CD4-positive, alpha-beta T cell (primary cell): ENCODE measurements around the gene PTPRT. TPM values are rescaled to one million over a fixed set of nuclear protein-coding genes. Genes with fewer than 3 reads are reported as not detected.

Experiments
- ATAC-seq: fragments of 200-7000 bp; cut with Tn5 transposase; one replicate; pipeline ENCODE4 v1.10.0; 2022; ENCODE audit warnings: mild to moderate bottlenecking; ENCODE audit not compliant: poor library complexity
- CTCF ChIA-PET: fragments of 350-600 bp; sonication (Branson Sonifier 250); formaldehyde crosslinking; loops from one replicate; lab custom pipeline; 2021; ENCODE audit warnings: antibody characterized with exemption, inconsistent platforms; lab: Charles Lee
- POLR2A ChIA-PET: fragments of 350-600 bp; sonication (Branson Sonifier 250); formaldehyde crosslinking; loops from one replicate; lab custom pipeline; 2021; ENCODE audit warnings: antibody characterized with exemption, inconsistent platforms; lab: Charles Lee
- DNase-seq, 14 experiments: peaks; one replicate each; pipeline ENCODE4 v3.0.0-alpha.2; 2013 to 2020; ENCODE audit warnings: mixed read lengths in 2 of 14
- H3K27ac ChIP-seq, 2 donors: one replicate each; pipeline versions ENCODE4 v1.5.1 to v1.7.0; 2013; ENCODE audit warnings: low read length in 2 of 2, low read depth in 1 of 2, mild to moderate bottlenecking in 1 of 2
- H3K27me3 ChIP-seq, 2 experiments: 1 replicate in 1 of 2; 2 replicates in 1 of 2; pipeline versions ENCODE4 v1.6.1 to v1.7.0; 2013; ENCODE audit warnings: low read length in 2 of 2, control low read depth in 1 of 2, mild to moderate bottlenecking in 1 of 2, moderate library complexity in 1 of 2; ENCODE audit not compliant: insufficient read depth in 2 of 2, control insufficient read depth in 1 of 2
- H3K36me3 ChIP-seq: one replicate; pipeline ENCODE4 v1.6.1; 2013; ENCODE audit warnings: low read length, control low read depth; ENCODE audit not compliant: insufficient read depth
- H3K4me1 ChIP-seq: one replicate; pipeline ENCODE4 v1.6.1; 2013; ENCODE audit warnings: low read length, control low read depth; ENCODE audit not compliant: insufficient read depth
- H3K4me3 ChIP-seq: one replicate; pipeline ENCODE4 v1.5.1; 2013; ENCODE audit warnings: mild to moderate bottlenecking, low read length, moderate library complexity
- H3K9me3 ChIP-seq, 2 experiments: 1 replicate in 1 of 2; 2 replicates in 1 of 2; pipeline versions ENCODE4 v1.6.1 to v1.7.0; 2013; ENCODE audit warnings: low read length in 2 of 2, mild to moderate bottlenecking in 2 of 2, control low read depth in 1 of 2, moderate library complexity in 1 of 2; ENCODE audit not compliant: control insufficient read depth in 1 of 2, insufficient read depth in 1 of 2
- H3K27ac Mint-ChIP-seq: one replicate; pipeline ENCODE4 v1.8.0; 2020; ENCODE audit warnings: mixed read lengths
- H3K27me3 Mint-ChIP-seq: one replicate; pipeline ENCODE4 v1.8.0; 2021; ENCODE audit warnings: mixed read lengths
- H3K36me3 Mint-ChIP-seq: one replicate; pipeline ENCODE4 v1.8.0; 2021; ENCODE audit warnings: low read depth, mixed read lengths
- H3K4me1 Mint-ChIP-seq: one replicate; pipeline ENCODE4 v1.8.0; 2021; ENCODE audit warnings: low read depth, mixed read lengths
- H3K4me3 Mint-ChIP-seq: one replicate; pipeline ENCODE4 v1.8.0; 2020; ENCODE audit warnings: mild to moderate bottlenecking, mixed read lengths
- H3K9me3 Mint-ChIP-seq: one replicate; pipeline ENCODE4 v1.8.0; 2020; ENCODE audit warnings: mixed read lengths
- intact Hi-C, 2 experiments: fragments of 100-400 bp; cut with DNase I in 1 of 2; cut with micrococcal nuclease in 1 of 2; formaldehyde crosslinking; loops; one replicate each; pipeline versions ENCODE4 v1.15.1 to v1.9.0; 2023 to 2025; cut with DNase I, micrococcal nuclease
- total RNA-seq, 174 experiments: library from RNA in 2 of 174; stranded (reverse) in 2 of 174; gene quantifications; one replicate each; pipeline ENCODE4 v1.2.3 and lab custom pipeline; 2021 to 2026
- TF ChIP-seq, protein P1 (sequence below): fragments of 200-600 bp; IDR thresholded peaks from one replicate; pipeline ENCODE4 v1.8.0; 2022; ENCODE audit warnings: antibody characterized with exemption, mild to moderate bottlenecking

PTPRT gene
- total RNA-seq, 2 experiments from 2014 or later: not detected

DNA sequence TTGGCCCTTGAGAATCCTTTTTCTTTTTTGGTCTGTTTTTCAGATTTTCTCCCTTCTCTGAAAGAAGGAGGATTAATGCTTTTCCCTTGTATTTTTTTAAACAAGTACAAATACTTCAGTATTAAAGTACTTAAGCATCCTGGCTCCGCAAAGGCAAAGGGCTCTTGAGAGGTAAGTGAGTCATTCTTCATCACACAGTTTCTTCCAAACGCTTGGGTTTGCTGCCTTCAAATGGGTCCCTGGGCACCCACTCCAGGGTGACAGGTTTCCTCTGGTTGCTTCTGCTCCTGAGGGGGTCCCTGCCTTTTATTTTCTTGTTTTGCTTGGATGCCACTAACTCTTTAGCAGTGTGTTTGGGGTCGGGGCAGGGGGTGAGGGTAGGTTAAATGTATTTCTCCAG, 437.1 kb downstream of the PTPRT start:
- DNase-seq: no peak
- ATAC-seq: no peak
- Histone ChIP-seq H3K36me3 (no peaks in the 10 kb centered on the region), H3K27me3 (no peaks in the 10 kb centered on the region), H3K4me3 (no peak overlapping the region), H3K9me3 (peaks cover 0 to 4% of the 10 kb centered on the region in 2 experiments), H3K27ac (no peak overlapping the region), H3K4me1 (no peaks in the 10 kb centered on the region)
- H3K9me3 Mint-ChIP-seq: no peaks in the 10 kb centered on the region
- intact Hi-C loops: no loop called here
- POLR2A ChIA-PET: no interaction called here
- CTCF ChIA-PET: no interaction called here
- no peak overlapping the region for H3K4me3 Mint-ChIP-seq
- H3K36me3 Mint-ChIP-seq: no peaks in the 10 kb centered on the region
- H3K27me3 Mint-ChIP-seq: no peaks in the 10 kb centered on the region
- no peaks in the 10 kb centered on the region for H3K4me1 Mint-ChIP-seq
- H3K27ac Mint-ChIP-seq: no peak overlapping the region
- TF ChIP-seq, protein P1, sequence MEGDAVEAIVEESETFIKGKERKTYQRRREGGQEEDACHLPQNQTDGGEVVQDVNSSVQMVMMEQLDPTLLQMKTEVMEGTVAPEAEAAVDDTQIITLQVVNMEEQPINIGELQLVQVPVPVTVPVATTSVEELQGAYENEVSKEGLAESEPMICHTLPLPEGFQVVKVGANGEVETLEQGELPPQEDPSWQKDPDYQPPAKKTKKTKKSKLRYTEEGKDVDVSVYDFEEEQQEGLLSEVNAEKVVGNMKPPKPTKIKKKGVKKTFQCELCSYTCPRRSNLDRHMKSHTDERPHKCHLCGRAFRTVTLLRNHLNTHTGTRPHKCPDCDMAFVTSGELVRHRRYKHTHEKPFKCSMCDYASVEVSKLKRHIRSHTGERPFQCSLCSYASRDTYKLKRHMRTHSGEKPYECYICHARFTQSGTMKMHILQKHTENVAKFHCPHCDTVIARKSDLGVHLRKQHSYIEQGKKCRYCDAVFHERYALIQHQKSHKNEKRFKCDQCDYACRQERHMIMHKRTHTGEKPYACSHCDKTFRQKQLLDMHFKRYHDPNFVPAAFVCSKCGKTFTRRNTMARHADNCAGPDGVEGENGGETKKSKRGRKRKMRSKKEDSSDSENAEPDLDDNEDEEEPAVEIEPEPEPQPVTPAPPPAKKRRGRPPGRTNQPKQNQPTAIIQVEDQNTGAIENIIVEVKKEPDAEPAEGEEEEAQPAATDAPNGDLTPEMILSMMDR: no peak

DNA sequence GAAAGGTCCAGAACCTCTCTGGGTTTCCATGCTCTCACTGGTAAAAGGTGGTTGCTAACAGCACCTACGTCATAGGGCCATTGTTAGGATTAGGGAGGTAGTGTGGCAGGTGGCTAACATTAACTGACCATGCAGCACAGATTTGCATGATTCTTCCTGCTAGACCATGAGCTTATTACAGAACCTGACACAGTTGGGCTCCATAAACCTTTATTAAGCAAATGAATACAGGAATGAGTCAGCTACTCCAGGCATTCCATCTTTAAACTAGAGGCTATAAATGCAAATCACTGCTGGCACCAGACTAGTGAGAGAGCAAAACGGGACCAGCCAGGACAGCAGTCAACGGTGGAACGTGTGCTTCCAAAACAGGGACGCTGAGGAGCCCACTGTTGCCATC, 440.1 kb downstream of the PTPRT start:
- no peaks in the 10 kb centered on the region for H3K4me1 ChIP-seq
- no peaks in the 10 kb centered on the region for H3K36me3 ChIP-seq
- TF ChIP-seq, protein P1: no peak
- Mint-ChIP-seq H3K4me3 (no peak overlapping the region), H3K36me3 (no peaks in the 10 kb centered on the region), H3K9me3 (peaks cover 2% of the 10 kb centered on the region), H3K27me3 (no peaks in the 10 kb centered on the region), H3K4me1 (no peaks in the 10 kb centered on the region), H3K27ac (no peak overlapping the region)
- H3K4me3 ChIP-seq: no peak overlapping the region
- no peak overlapping the region for H3K27ac ChIP-seq
- H3K27me3 ChIP-seq: no peaks in the 10 kb centered on the region
- CTCF ChIA-PET: no interaction called here
- no peaks in the 10 kb centered on the region for H3K9me3 ChIP-seq
- no peak for DNase-seq
- POLR2A ChIA-PET: no interaction called here
- intact Hi-C loops: no loop called here
- ATAC-seq: no peak

DNA sequence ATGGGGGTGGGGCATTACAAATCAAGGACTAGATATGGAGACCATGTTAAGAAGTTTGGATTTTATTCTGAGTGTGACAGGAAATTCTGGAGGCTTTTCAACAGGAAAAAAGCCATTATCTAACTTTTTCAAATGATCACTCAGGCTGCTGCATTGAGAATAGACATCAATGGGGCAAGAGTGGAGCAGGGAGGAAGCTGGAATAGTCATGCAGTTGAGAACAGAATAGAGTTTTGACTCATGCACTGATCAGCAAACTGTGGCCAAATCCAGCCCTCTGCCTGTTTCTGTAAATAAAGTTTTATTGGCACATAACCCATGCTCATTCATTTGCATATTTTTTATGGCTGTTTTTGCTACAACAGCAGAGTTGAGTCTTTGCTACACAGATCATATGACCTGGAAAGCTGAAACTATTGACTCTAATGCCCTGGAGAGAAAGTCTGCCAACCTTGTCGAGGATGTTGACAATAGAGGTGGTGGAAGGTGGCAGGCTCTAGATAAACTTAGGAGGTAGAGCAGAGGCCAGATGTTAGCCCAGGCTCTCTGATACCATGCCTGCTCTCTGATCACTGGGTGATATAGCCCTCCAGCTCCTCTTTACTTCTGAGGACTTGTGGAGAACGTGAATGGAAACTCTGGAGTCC, 441.8 kb downstream of the PTPRT start:
- DNase-seq (no peak), ATAC-seq (no peak)
- ChIA-PET CTCF (no interaction called here), POLR2A (no interaction called here)
- H3K4me3 Mint-ChIP-seq: no peak overlapping the region
- Histone ChIP-seq H3K36me3 (no peaks in the 10 kb centered on the region), H3K4me1 (no peaks in the 10 kb centered on the region), H3K27me3 (no peaks in the 10 kb centered on the region), H3K27ac (no peak overlapping the region), H3K4me3 (no peak overlapping the region), H3K9me3 (peaks cover 0 to 3% of the 10 kb centered on the region in 2 experiments)
- H3K27ac Mint-ChIP-seq: no peak overlapping the region
- no peaks in the 10 kb centered on the region for H3K27me3 Mint-ChIP-seq
- H3K4me1 Mint-ChIP-seq: no peaks in the 10 kb centered on the region
- no peaks in the 10 kb centered on the region for H3K36me3 Mint-ChIP-seq
- intact Hi-C loops: no loop called here
- H3K9me3 Mint-ChIP-seq: peaks cover 2% of the 10 kb centered on the region
- TF ChIP-seq, protein P1: no peak
